Brain microvascular endothelial cell (primary cell): Measurements from ENCODE around the gene BCL11B.

Experiments used
- DNase-seq: peaks from one replicate; pipeline ENCODE4 v3.0.0-alpha.2; 2020
- H3K27ac ChIP-seq: fragments of 250-450 bp; sonication (Bioruptor Pico); 2 replicates; pipeline ENCODE4 v1.5.1; 2020; ENCODE audit warnings: mild to moderate bottlenecking, moderate library complexity
- H3K27me3 ChIP-seq: fragments of 250-450 bp; sonication (Bioruptor Pico); replicated peaks from 2 replicates; pipeline ENCODE4 v1.5.1; 2020; ENCODE audit warnings: mild to moderate bottlenecking
- H3K36me3 ChIP-seq: fragments of 250-450 bp; sonication (Bioruptor Pico); replicated peaks from 2 replicates; pipeline ENCODE4 v1.5.1; 2020; ENCODE audit warnings: mild to moderate bottlenecking
- H3K4me3 ChIP-seq: 2 replicates; pipeline ENCODE4 v1.5.1; 2011; ENCODE audit warnings: low read depth, mild to moderate bottlenecking, control low read depth, low read length, moderate library complexity
- in situ Hi-C: cut with HindIII; loops from 2 replicates; pipeline ENCODE4 v1.10.0; 2017; ENCODE audit warnings: low sequenced_read_pairs, low pct_ligation_motif_present
- TF ChIP-seq, protein P1 (sequence below): IDR thresholded peaks from 2 replicates; pipeline ENCODE4 v1.5.1; 2011; ENCODE audit warnings: low read depth, mild to moderate bottlenecking, moderate library complexity, low read length, control low read depth, inconsistent platforms; ENCODE audit errors: missing control alignments

Gene BCL11B

GRCh38 chr14:99282261-99283050 is 10.5 kb upstream of the BCL11B start:
- in situ Hi-C loops = no loop called here
- Histone ChIP-seq H3K36me3 (no peaks in the 10 kb centered on the region), H3K27me3 (no peaks in the 10 kb centered on the region), H3K4me3 (no peak overlapping the region), H3K27ac (no peak overlapping the region)
- DNase-seq = no peak
- TF ChIP-seq, protein P1, sequence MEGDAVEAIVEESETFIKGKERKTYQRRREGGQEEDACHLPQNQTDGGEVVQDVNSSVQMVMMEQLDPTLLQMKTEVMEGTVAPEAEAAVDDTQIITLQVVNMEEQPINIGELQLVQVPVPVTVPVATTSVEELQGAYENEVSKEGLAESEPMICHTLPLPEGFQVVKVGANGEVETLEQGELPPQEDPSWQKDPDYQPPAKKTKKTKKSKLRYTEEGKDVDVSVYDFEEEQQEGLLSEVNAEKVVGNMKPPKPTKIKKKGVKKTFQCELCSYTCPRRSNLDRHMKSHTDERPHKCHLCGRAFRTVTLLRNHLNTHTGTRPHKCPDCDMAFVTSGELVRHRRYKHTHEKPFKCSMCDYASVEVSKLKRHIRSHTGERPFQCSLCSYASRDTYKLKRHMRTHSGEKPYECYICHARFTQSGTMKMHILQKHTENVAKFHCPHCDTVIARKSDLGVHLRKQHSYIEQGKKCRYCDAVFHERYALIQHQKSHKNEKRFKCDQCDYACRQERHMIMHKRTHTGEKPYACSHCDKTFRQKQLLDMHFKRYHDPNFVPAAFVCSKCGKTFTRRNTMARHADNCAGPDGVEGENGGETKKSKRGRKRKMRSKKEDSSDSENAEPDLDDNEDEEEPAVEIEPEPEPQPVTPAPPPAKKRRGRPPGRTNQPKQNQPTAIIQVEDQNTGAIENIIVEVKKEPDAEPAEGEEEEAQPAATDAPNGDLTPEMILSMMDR = no peak

DNA sequence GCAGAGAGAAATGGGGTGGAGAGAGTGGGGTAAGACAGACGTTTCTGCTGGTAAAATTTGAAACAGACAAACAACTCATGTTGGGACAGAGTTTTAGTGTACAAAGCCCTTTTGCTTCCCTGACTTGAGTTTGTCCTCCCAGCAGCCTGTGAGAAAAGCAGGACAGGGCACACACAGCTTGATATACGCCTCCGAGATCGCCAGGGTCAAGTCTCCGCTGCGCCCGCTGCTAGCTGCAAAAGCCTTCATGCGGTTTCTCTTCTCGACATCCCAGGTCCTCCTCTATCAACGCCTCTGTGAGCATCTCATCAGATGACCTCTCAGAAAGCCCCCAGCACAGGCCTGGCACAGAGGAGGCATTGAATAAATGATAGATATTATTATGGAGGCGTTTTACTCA is 9.4 kb upstream of the BCL11B start:
- peaks cover 3% of the 10 kb centered on the region for H3K27me3 ChIP-seq
- TF ChIP-seq, protein P1 = no peak

DNA sequence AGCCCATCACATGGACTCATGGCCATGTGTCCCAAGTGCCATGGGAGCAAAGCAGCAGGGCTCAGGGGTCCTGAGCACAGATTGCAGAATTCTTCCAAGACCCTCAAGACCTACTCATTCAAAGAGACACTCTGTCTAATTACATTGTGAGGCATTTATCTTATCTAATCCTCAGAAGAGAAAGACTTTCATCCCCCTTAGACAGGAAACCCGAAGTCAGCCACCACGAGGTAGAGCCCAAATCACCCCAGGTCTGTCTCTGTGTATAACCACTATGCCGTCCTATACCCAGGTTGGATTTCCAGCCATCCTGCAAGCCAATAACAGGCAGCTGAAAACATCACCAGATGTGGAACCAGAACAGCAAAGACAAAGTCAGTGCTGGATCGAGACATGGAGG is 8.9 kb upstream of the BCL11B start:
- TF ChIP-seq, protein P1 = no peak
- no peak for DNase-seq
- Histone ChIP-seq H3K27me3 (peaks cover 3% of the 10 kb centered on the region), H3K27ac (no peak overlapping the region), H3K36me3 (no peaks in the 10 kb centered on the region), H3K4me3 (no peak overlapping the region)
- in situ Hi-C loops = no loop called here

More for the DNA sequence above, 9.4 kb upstream of the BCL11B start:
- DNase-seq = no peak
- no peak overlapping the region for H3K27ac ChIP-seq
- no peaks in the 10 kb centered on the region for H3K36me3 ChIP-seq
- no peak overlapping the region for H3K4me3 ChIP-seq
- in situ Hi-C loops = no loop called here

GRCh38 chr14:99280066-99280731 is 8.2 kb upstream of the BCL11B start:
- H3K27me3 ChIP-seq = peaks cover 3% of the 10 kb centered on the region
- H3K27ac ChIP-seq = no peak overlapping the region
- TF ChIP-seq, protein P1 = no peak
- H3K36me3 ChIP-seq = no peaks in the 10 kb centered on the region
- no peak overlapping the region for H3K4me3 ChIP-seq
- in situ Hi-C loops = no loop called here
- no peak for DNase-seq

GRCh38 chr14:99278836-99279235 is 6.8 kb upstream of the BCL11B start:
- Histone ChIP-seq H3K27me3 (peaks cover 14% of the 10 kb centered on the region), H3K36me3 (no peaks in the 10 kb centered on the region), H3K4me3 (no peak overlapping the region), H3K27ac (no peak overlapping the region)
- no peak for DNase-seq
- in situ Hi-C loops = no loop called here
- TF ChIP-seq, protein P1 = no peak

DNA sequence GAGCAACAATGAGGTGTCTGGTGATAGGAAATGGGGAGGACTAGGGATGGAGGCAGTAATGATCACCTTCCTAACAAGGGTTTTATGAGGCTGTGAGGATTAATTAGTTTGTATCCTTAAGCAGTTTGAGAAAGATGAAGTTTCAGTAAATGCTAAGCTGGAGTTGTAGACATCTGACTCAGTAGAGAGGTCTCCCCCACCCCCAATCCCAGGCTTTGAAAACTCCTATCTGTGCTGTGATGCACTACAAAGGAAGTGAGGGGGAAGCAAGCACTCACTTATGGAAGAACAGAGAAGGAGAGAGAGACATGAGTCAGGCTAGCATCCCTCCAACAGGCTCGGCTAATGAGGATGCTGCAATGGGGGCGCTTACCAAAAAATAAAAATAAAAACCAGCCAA is 5.5 kb upstream of the BCL11B start:
- TF ChIP-seq, protein P1 = no peak
- in situ Hi-C loops = no loop called here
- Histone ChIP-seq H3K36me3 (no peaks in the 10 kb centered on the region), H3K4me3 (no peak overlapping the region), H3K27me3 (peaks cover 27% of the 10 kb centered on the region), H3K27ac (no peak overlapping the region)
- DNase-seq = no peak
